Jurkat, Clone E6-1 (cell line): ENCODE measurements around the gene STARD3.

Experiments used
- DNase-seq: peaks from one replicate; pipeline ENCODE4 v3.0.0-alpha.2; 2011; ENCODE audit warnings: low read depth, low spot score
- H3K4me3 ChIP-seq: 2 replicates; pipeline ENCODE4 v1.5.1; 2011; ENCODE audit warnings: mild to moderate bottlenecking, low read length, control low read depth, moderate library complexity

STARD3 gene

DNA sequence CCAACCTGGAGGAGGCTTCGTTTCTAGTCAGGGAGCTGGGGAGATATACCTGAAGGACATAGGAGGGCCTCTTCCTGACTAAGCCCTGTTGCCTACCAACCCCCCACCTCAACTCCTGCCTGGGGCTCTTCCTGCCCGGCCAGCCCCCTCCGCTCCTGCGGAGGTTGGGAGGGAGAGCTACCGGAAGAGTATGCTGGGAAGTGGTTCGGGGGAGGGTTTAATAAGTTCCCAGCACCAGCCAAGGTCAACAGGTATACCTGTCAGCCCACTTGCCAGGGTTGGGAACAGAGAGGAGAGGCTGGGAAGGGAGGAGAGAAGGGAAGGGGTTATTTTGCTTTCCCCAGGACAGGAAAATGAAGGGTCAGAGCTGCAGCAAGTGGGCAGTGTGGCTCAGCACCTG, 5.5 kb upstream of the STARD3 start:
- DNase-seq, result no peak
- no peak overlapping the region; the same call in 1 of the 2 replicates for H3K4me3 ChIP-seq

DNA sequence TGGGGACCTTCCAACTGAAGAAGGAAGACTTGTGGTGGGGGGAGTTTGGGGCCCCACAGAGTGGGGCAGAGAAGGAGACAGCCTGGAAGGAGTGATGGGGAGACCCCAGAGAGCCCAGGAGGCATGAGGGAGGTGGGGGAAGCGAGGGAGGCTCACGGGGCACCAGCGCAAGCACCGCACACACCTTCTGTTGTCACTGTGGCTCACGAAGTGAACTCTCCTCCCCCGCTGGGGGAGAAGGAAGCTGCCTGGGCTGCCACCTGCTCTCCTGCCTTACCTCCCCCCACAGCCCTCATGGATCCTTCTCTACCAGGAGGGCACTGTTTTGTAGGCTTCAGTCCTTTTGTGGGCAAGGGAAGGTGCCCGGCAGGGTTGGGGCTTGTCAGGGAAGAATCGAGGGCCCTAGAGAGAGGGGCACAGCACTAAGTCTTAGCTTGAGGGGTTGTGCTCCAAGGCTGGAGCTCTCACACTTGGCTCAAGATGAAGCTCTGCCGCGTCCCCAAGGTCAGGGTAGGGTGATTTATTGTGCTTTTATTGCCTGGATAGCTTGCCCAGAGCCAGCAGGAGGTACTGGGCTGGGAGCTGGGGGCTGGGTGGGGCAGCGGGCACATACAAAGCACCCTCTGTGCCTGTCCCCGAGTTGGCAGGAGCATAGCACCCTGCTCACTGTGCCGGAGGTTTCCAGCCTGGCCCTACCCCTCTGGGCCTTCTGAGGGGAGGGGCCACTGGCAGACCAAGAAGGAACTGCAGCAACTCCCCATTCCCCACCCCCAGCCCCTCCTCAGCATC, 4.6 kb upstream of the STARD3 start:
- H3K4me3 ChIP-seq, result no peak overlapping the region
- no peak for DNase-seq

DNA sequence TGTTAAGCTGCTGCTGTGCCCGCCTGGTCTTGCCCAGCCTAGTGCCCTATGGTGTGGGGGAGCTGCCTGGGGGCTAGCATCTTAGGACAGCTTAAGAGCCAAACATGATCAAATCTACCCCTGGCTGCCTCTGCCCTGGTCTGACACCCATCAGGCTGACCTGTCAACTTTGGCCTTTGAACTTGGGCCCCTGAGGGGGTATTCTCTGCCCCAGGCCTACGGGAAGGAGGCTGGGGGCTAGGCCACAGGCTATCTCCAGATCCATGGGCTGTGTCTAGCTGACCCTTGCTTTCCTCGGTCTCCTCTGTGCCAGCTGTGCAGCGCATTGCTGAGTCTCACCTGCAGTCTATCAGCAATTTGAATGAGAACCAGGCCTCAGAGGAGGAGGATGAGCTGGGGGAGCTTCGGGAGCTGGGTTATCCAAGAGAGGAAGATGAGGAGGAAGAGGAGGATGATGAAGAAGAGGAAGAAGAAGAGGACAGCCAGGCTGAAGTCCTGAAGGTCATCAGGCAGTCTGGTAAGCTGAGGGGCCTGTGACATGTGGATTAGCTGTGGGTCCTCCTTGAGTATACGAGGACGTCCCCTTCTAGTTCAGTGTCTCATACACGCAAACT, 3.3 kb upstream of the STARD3 start:
- no peak overlapping the region for H3K4me3 ChIP-seq
- DNase-seq, result no peak

DNA sequence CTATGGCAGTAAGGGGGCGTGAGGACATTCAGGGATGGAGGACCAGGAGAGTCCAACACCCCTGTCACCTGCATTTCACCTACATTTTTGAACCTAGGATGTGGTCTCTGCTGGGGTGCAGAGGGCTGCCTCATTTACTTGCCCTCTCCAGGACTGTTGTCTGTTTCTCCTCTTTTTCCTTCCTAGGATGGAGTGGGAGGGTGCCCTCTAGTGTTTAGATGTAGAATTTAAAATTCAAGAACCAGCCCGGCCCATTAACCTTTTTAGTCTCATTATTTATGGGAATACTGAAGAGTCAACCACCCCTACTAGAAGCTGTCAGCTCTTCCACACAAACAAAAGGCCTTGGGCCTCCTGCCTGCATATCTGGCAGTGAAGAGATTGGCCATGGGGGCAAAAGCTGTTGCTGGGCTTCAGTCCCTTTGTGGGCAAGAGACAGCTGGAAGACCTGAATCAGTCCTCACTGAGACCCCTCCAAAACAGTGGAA, 2.5 kb upstream of the STARD3 start:
- DNase-seq, result no peak
- no peak overlapping the region for H3K4me3 ChIP-seq

DNA sequence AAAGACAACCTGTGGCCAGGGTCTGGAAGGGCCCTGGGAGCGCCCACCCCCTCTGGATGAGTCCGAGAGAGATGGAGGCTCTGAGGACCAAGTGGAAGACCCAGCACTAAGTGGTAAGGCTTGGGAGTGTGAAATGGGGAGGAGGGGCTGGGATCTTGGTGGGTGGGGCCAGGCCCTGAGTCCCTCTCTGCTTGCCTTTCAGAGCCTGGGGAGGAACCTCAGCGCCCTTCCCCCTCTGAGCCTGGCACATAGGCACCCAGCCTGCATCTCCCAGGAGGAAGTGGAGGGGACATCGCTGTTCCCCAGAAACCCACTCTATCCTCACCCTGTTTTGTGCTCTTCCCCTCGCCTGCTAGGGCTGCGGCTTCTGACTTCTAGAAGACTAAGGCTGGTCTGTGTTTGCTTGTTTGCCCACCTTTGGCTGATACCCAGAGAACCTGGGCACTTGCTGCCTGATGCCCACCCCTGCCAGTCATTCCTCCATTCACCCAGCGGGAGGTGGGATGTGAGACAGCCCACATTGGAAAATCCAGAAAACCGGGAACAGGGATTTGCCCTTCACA, 1.2 kb upstream of the STARD3 start:
- H3K4me3 ChIP-seq, result no peak overlapping the region
- DNase-seq, result no peak

DNA sequence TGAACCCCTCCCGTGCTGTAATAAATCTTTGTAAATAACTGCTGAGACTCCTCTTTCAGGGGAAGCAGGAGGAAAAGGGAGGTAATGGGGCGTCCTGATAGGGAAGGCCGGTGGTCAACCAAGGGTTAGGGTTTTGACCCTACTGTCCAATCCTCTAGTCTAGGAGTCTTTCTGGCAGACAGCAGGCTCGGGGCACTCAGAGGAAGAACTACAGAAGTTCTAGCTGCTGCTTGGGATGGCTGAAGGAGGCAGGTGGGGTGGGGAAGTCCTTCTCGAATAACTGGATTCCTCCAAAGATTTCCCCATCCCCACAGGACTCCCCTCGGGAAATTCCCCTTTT, 387 bp upstream of the STARD3 start:
- H3K4me3 ChIP-seq, result peak overlapping the region; percentile 91
- no peak for DNase-seq

DNA sequence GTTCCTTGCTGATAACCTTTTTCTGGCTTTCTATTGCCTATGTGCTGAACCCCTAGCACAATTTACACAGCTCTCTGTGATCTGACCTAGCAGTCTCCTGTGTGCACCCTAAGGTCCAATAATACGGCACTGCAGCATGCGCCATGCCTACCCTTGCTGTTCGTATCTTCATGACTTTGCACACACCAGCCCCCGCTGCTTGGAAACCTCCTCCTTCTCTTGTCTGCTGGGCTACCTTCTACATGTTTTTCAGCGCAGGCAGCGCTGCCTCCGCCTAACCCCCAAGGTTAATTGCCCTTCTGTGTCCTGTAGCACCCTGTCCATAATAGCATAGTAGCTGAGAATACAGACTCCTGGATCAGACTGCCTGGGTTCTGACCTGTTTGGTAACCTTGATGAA, 1.4 kb downstream of the STARD3 start:
- H3K4me3 ChIP-seq, result peak overlapping the region; percentile 91

DNA sequence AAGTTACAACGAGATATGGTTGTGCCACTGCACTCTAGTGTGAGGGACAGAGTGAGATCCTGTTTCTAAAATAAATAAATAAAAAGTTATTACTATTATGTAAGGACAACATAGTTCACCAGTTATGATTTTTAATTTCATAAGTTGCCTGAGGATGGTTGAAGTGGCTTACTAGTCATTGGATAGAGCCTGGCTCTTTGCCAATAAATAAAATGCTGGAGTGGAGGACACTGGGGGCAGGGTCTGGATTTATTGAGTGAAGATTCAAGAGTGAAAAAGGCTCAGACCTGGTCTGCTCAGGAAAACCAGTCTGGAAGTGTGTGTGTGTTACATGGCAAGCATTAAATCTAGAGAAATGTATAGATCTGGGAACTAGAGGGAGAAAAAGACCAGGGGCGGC, 2.1 kb downstream of the STARD3 start:
- no peak overlapping the region for H3K4me3 ChIP-seq

More for the DNA sequence above, 1.4 kb downstream of the STARD3 start:
- DNase-seq, result no peak

DNA sequence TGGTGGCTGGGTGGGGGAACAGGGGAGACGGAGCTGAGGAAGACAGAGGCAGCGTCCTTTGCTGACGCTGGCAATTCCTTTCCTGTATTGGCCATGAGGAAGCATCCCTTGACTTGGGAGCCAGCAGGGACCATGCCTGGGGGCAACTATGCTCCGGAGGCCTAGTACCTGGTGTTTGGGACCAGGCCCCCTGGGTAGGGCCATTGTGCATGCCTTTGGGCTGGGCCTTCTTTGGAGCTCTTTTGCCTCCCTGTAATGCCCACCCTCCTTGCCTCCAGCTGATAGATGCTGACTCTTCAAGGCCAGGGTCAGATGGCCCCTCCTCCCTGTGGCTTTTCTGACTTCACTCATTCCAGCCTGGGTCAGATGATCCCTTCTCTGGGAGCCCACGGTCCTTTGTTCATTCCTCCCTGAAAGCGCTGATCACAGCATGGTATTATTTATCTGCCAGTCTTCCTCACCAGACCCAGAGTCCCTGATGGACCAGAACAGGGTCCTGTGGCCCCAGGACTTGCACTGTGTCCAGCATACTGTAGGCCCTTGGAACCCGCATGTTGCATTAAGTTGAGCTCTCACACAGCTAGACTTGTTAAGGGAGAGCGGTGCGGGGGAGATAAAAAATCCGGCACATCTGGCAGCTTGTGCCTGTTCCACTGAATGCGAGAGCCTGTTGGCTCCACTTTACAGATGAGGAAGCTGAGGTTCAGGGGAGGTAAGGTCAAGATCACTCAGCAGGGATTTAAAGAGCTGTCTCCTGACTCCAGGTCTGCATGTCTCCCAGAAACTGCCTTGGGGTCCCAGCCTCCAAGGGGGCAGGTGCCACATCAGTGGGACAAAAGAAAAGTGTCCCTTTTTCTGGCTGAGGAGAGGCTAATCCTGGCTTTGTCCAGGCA, 2.9 kb downstream of the STARD3 start:
- no peak overlapping the region for H3K4me3 ChIP-seq
- DNase-seq, result no peak

More for the DNA sequence above, 2.1 kb downstream of the STARD3 start:
- DNase-seq, result no peak

DNA sequence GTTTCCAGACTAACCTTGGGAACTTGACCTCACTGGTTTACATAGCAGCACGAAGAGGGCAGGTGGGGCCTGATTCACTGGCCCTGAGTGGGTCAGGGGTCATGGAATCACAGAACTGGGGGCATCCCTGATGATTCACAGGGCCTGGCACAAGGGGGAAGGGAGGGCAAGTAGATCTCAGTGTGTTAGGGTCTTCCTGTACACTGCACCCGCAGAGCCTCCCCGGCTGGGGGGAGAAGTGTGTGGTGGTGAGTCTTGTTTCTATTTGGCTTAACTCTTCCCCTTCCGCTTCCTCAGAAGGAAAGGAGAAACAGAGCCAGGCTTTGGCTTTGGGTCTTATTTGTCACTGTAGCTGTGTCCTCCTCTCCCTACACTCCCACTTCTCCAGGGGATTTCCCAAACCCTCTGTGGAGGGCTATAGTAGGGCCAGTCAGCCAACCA, 3.7 kb downstream of the STARD3 start:
- DNase-seq, result no peak
- H3K4me3 ChIP-seq, result no peak overlapping the region

DNA sequence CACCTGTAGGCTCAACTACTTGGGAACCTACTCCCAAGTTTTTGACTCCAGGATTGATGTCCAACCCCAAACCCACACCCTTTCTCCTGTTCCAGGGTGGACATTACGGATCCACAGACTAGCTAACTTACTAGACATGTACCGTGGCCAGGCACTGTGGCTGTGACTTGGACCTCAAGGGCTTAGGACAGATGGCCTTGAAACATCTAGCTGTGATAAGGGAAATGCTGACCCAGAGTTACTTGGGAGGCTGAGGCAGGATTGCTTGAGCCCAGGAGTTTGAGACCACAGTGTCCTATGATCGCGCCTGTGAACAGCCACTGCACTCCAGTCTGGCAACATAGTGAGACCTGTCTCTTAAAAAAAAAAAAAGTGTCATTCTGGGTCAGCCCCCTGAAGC, 4.2 kb downstream of the STARD3 start:
- no peak overlapping the region for H3K4me3 ChIP-seq
- no peak for DNase-seq

DNA sequence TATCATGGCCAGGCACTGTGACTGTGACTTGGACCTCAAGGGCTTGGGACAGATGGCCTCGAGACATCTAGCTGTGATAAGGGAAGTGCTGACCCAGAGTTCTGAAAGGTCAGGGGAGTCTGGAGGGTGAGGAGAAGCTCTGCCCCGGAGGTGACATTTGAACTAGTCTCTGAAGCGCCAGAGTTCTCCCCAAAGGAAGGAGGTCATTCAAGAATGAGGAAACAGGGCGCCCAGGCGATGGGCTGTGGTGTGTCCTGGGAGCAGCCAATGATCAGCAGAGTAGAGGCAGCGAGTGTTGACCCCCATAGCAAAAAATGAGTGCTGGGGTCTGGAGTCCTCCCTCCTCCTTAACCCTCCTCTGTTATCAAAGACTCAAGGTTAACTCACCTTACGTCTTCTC, 4.9 kb downstream of the STARD3 start:
- DNase-seq, result no peak
- no peak overlapping the region for H3K4me3 ChIP-seq

DNA sequence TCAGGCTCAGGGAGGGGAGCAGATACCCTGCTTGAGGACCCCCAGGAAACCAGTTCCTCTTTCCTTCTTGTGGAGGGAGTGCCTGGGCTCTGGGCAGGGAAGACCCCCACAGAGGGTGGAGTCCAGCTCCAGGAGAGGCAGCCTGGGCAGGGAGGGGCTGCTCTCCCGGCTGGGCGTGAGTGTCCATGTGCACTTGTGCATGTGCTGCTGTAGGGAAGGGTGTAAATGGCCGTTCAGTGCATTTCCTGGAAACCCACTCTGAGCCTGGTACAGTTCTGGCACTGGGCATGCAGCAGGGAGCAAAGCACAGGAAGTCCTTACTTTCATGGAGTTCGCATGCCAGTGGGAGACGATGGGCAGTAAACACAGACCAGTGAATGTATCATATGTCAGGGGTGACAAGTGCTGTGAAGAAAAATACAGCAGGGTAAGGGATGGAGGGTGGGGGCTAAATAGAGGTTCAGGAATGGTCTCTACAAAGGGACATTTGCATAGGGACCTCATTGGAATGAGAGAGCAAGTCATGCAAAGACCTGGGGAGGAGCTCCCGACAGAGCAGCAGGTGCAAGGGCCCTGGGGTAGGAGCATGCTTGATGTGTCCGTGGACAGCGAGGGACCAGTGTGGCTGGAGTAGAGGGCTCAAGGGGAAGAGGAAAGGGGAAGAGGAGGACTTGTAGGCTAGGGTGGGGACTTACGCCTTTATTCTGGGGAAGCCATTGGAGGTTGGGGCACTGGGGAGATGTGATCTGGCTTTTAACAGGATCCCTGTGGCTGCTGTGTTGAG, 5.5 kb downstream of the STARD3 start:
- H3K4me3 ChIP-seq, result no peak overlapping the region
- no peak for DNase-seq

DNA sequence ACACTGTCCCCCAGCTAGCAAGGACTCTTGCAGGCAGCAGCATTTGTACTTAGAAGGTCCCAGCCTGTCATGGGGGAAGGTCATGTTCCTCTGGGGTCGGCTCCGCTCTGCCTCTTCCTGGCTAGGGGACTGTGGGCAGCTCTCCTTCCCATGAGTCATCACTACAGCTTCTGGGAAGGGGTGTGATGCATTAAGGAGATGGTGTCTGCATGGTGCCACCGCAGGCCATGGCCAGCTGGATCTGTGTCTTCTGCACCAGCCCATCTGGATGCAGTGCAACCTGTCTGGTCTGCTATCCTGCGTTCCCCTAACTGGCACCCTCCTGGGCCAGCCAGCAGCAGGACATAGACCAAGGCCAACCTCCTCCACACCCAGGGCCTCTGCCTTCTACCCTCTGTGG, 6.3 kb downstream of the STARD3 start:
- DNase-seq, result no peak
- H3K4me3 ChIP-seq, result no peak overlapping the region

DNA sequence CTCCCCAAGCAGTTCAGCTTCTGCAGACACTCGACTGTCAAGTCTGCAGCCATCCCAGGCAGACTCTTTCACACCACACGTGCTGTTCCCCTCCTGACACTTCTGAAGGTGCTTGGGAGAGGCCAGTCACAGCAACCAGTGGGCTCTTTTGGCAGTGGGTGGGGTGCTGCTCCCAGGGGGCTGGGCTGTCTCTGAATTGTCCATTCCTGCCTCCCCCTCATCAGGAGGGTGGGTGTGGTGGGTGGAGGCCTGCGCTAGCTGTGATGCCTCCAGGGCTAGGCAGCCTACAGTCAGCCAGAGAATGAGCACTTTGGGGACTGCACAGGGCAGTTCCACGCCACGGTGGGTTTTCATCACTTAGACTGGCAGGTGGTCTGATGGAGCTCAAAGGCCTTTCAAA, 10.3 kb downstream of the STARD3 start:
- no peak overlapping the region for H3K4me3 ChIP-seq
- DNase-seq, result no peak

DNA sequence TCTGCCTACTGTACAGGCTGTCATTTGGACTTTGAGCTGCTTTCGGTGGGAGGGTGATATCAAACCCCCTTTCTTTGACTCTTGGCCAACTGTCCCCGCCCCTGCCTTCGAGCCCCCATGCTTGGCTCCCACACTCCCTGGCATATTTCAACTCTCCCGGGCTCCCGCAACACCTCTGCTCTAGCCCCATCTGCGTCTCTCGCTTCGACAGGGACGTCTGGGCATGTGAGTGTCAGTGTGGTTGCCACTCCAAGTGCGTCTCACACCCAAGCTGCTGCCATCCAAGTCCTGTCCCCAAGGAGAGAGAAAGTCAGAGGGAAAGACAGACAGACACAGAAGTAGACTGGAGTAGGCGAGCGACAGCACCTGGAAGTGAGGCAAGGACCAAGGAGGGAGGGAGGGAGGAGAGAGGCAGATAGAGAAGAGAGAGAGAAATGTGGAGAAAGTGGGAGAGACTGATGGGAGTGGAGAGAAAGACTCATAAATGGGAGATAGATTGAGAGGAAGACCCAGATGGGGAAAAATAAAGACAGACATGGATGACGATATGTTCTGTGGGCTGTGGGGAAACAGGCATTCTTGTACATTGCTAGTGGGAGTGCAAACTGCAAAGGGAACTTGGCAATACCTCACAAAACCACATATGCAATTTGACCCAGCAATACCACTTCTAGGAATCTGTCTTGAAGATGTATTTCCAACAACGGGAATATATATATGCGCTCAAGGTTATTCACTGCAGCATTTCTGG, 11.8 kb downstream of the STARD3 start:
- no peak overlapping the region for H3K4me3 ChIP-seq
- no peak for DNase-seq

DNA sequence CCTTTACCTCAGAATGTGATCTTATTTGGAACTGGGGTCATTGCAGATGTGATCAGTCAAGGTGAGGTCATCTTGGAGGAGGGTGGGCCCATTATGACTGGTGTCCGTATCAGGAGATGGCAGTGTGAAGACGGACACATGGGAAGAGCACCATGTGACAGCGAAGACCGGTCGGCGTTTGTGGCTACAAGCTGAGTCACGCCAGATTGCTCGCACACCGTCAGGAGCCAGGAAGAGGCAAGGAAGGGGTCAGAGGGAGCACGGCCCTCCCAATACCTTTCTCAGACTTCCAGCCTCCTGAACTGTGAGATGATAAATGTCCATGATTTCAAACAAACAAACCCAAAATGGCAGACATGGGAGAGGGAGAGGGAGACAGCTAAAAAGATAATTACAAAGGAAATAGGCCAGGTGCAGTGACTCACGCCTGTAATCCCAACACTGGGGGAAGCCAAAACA, 13.2 kb downstream of the STARD3 start:
- DNase-seq, result no peak
- no peak overlapping the region for H3K4me3 ChIP-seq

DNA sequence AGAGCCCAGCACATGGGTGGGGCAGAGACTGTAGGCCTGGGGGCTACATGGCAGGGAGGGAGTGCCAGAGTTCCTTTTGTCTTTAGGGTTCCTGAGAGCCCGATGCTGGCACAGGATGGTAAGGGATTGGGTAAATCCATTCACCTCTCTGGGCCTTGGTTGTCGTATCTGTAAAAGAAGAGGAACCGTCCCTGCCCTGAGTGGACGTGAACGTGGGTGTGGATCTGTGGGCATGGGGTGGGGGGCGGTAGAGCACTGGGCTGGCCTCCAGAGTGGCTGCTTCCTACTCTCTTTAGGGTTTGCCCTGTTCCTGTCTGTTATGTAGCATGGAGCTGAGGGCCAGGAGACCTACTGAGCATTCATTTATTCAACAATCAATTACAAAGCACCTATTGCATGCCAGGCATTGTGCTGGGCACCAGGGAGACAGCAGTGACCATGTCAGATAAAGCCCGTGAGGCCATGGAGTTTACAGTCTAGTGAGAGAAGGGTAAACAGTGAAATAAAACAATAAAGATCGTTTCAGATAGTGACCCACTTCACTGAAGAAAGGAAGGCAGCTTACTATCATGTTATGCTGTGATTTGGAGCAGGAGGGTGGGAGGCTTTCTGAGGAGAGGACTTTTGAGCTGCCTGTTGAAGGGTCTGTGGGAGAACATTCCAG, 15.1 kb downstream of the STARD3 start:
- no peak for DNase-seq
- H3K4me3 ChIP-seq, result no peak overlapping the region
